Suppressor macrophage (primary cell): ENCODE measurements around the gene ZKSCAN8.
A peak's percentile ranks its signal among the peaks of the same experiment; 100 is the strongest.

Experiments
- DNase-seq, 4 experiments: peaks; one replicate each; pipeline ENCODE4 v3.0.0-alpha.2; 2020 to 2022

Gene ZKSCAN8

GRCh38 chr6:28139860-28140543 is 1.7 kb upstream of the ZKSCAN8 start:
- no peak for DNase-seq

- no peak for DNase-seq
Measured at GRCh38 chr6:28140616-28141015, 1.1 kb upstream of the ZKSCAN8 start.

GRCh38 chr6:28142446-28142845 is 763 bp downstream of the ZKSCAN8 start:
- DNase-seq: peak; percentile 24 to 33 (median 32)

GRCh38 chr6:28145231-28145630 is 3.5 kb downstream of the ZKSCAN8 start:
- no peak for DNase-seq

GRCh38 chr6:28152531-28152930 is 10.8 kb downstream of the ZKSCAN8 start:
- DNase-seq: no peak

GRCh38 chr6:28153546-28153945 is 11.9 kb downstream of the ZKSCAN8 start:
- no peak for DNase-seq

- DNase-seq: no peak
Measured at GRCh38 chr6:28154357-28154756, 12.7 kb downstream of the ZKSCAN8 start.

- DNase-seq: no peak
Measured at GRCh38 chr6:28158318-28158717, 16.6 kb downstream of the ZKSCAN8 start.

GRCh38 chr6:28159029-28159607 is 17.4 kb downstream of the ZKSCAN8 start:
- DNase-seq: no peak

- DNase-seq: no peak
Measured at GRCh38 chr6:28160233-28160632, 18.6 kb downstream of the ZKSCAN8 start.

- peak; percentile 72 to 89 (median 76) for DNase-seq
Measured at GRCh38 chr6:28161410-28162079, 19.9 kb downstream of the ZKSCAN8 start.

GRCh38 chr6:28165563-28165962 is 23.9 kb downstream of the ZKSCAN8 start:
- no peak for DNase-seq

GRCh38 chr6:28167068-28167467 is 25.4 kb downstream of the ZKSCAN8 start:
- DNase-seq: no peak

- no peak for DNase-seq
Measured at GRCh38 chr6:28167926-28168325, 26.2 kb downstream of the ZKSCAN8 start.

- DNase-seq: no peak
Measured at GRCh38 chr6:28171271-28171670, 29.6 kb downstream of the ZKSCAN8 start.

GRCh38 chr6:28172006-28172405 is 30.3 kb downstream of the ZKSCAN8 start:
- DNase-seq: no peak

GRCh38 chr6:28176373-28176772 is 34.7 kb downstream of the ZKSCAN8 start:
- DNase-seq: no peak

GRCh38 chr6:28182255-28182654 is 40.6 kb downstream of the ZKSCAN8 start:
- DNase-seq: no peak

- DNase-seq: no peak
Measured at GRCh38 chr6:28188111-28188979, 46.7 kb downstream of the ZKSCAN8 start.

- no peak for DNase-seq
Measured at GRCh38 chr6:28200020-28200419, 58.3 kb downstream of the ZKSCAN8 start.

GRCh38 chr6:28203201-28203600 is 61.5 kb downstream of the ZKSCAN8 start:
- DNase-seq: no peak

- peak in 1 of 4 experiments; percentile 28 for DNase-seq
Measured at GRCh38 chr6:28205879-28206278, 64.2 kb downstream of the ZKSCAN8 start.

- DNase-seq: no peak
Measured at GRCh38 chr6:28206527-28206926, 64.8 kb downstream of the ZKSCAN8 start.
